Activated CD8-positive, alpha-beta memory T cell treated with anti-CD3 and anti-CD28 coated beads for 4 hours (primary cell): Measurements from ENCODE around the gene PCA3.
"Not testable (repeated sequence)": the region's sequence is repeated elsewhere in the genome, so short reads cannot be mapped to it uniquely, and the experiment has no call there.

Experiments
- DNase-seq, 2 donors: peaks; one replicate each; pipeline ENCODE4 v3.0.0-alpha.2; 2020; ENCODE audit warnings: low read depth in 2 of 2

Gene PCA3

DNA sequence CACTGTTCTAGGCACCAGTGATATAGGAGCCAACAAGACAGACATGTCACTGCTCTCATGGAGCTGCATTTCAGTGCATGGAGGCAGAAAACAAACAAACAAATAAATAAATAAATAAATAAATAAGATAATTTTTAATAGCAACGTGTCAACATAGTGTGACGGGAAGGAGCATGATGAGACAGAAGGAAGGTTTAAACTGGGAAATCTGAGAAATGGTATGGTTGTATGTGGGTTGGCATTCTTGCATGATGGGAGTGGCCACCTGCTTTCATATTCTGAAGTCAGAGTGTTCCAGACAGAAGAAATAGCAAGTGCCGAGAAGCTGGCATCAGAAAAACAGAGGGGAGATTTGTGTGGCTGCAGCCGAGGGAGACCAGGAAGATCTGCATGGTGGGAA lies at the start of gene PCA3:
Gene PCA3 (plus strand): TSS at position 301 of the 400 bp plus-strand sequence.
- no peak for DNase-seq

GRCh38 chr9:76716085-76716672 lies 48.1 kb upstream of the PCA3 start:
- no peak for DNase-seq

DNA sequence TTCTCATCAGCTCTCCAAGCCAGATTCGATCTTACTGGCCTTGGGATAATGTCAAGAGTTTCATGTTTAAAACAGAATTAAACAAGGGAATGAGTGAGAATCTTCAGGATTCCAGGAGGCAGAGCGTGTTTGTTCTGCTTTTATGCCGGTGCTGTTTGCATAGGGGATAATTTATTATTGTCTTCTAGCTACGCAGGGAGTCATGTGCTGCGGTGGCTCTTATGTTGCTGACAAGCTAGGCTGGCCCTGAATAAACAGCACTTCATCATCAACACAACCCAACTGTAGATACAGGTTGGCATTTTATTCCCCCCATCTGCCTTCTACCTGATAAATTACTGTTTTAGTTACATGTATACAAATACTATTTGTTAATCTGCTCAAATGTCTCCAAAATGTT lies 47.1 kb upstream of the PCA3 start:
- no peak for DNase-seq

GRCh38 chr9:76717613-76718012 lies 46.6 kb upstream of the PCA3 start:
- DNase-seq: no peak

DNA sequence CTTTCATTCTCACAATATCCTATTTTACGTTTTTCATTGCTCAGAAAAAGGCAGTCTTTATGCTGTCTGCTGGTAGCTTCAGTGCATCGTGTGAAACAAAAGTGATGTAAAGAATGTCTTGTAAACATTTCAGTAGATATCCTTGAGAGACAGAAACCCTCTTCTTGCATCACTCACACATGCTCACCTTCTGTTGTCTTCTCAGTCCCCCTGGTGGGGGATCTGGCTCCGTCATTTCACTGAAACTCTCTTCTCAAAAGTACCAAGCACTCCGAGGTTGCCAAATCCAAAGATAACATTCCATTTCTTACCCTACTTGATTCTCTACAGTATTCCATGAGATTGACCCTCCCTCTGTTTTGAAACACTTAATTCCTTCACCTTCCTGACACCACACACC lies 46.1 kb upstream of the PCA3 start:
- no peak for DNase-seq

DNA sequence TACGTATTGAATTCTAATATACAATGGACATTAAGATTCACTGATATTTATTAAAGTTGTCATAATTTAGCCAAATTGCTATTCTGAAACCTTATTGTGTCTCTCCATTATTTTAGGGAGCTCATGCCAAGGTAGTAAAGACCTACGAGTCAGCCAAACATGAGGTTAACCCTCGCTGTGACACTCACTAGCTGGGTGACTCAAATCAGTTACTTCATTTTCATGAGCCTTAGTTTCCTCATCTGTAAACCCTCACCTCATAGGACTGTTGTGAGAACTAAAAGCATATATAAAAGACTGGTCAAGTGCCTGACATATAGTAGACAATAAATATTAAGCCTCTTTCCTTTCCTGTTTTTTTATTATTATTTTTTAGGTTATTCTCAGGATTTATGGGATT lies 44.0 kb upstream of the PCA3 start:
- no peak for DNase-seq

GRCh38 chr9:76725011-76725546 lies 39.2 kb upstream of the PCA3 start:
- no peak for DNase-seq

- no peak for DNase-seq
These were observed 38.4 kb upstream of the PCA3 start for GRCh38 chr9:76725885-76726284.

DNA sequence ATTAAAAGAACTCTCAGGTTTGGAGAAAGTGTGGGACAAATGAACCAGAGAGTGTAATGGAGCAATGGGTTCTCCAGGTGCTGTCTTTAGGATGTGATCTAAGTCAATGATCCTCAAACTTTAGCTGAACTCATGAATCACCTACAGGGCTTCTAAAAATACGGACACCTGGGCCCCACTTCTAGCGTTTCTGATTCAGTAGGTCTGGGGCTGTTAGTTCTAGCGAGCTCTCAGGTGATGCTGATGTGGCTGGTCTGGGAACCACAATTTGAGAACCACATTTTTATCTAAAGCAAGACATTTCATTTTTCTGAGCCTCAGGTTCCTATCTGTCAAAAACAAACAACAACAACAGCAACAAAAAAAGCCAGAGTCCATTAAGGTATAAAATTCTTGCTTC lies 35.1 kb upstream of the PCA3 start:
- no peak for DNase-seq

DNA sequence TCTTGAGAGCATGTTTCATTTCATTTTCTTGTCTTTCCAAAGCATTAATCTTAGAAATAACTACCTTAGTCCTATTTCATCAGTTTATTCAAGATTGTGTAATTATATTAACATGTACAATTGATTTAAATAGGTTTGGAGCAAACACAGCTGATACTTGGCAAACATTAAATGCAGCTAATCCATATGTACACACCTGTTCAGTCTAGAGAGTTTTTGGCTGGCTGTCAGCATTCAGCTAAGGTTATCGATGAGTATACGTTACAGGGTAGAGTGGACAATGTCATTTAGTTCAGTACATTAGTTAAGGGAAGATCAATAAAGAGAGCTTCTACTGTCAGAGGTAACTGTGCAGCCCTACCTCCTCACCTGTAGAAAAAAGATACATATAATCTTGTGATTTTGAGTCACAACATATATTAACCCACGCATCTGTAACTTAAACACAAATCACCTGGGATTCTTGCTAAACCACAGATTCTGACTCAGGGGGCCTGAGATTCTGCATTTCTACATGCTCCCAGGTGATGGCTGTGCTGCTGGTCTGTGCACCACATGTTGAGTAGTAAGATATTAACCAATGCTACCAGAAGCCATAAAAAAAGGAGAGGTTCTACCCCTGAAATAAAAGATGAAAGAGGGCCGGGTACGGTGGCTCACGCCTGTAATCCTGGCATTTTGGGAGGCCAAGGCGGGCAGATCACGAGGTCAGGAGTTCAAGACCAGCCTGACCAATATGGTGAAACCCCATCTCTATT lies 34.1 kb upstream of the PCA3 start:
- no peak for DNase-seq

DNA sequence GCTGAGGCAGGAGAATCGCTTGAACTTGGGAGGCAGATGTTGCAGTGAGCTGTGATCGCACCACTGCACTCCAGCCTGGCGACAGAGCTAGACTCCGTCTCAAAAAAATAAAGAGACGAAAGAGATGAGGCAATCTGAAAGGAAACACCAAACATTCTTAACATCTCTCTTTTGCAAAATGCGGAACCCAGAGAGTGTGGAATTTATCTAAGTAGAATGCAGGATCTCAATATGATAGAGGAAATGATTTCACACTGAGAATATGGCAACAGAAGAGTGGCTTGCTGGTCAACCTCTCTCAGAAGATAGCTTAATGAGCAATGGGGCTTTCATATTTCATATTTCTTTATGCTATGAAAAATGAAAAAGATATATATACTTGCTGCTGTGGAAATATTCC lies 33.4 kb upstream of the PCA3 start:
- no peak for DNase-seq

DNA sequence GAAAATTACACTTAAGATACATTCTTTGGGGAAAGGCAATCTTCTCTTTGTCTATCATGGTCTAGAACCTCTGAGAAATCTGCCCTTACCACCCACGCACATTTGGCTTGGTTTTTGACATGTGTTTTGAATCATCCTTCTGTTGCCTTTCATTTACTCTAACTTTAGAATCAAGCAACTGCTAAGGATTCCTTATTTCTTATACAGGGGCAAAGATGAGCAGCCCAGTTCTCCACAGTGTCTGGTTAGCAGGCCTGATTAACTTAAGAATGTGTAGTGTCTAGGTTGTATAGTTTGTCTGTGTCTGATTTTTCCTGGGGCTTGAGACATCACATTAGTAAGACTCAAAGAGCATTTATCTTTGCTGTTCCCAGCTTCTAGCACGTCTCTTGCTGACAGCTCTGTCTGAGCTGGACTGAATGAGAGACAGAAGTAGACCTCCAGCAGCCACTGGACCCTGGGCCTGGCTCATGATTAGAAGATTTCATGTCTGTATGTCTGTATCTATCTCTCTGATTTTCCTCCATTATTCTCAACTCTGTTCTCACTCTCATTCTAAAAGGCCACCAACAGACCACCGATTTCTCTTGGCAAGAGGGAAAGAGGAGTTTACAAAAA lies 31.8 kb upstream of the PCA3 start:
- no peak for DNase-seq

DNA sequence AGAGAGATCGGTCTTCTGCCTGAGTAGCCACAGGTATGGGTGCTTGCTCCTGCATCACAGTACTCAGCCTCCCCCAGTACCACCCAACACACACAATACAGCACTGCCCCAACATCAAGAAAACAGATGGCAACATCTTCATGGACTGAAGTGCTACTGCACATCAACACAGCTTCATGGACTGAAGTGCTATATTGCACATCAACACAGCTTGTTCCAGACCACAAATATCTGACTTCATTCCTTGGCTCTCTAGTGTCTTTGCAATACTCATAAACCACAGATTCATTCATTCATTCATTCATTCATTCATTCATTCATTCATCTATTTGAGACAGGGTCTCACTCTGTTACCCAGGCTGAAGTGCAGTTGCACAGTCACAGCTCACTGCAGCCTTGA lies 31.1 kb upstream of the PCA3 start:
- no peak for DNase-seq

- DNase-seq: no peak
These were observed 29.5 kb upstream of the PCA3 start for GRCh38 chr9:76734716-76735115.

DNA sequence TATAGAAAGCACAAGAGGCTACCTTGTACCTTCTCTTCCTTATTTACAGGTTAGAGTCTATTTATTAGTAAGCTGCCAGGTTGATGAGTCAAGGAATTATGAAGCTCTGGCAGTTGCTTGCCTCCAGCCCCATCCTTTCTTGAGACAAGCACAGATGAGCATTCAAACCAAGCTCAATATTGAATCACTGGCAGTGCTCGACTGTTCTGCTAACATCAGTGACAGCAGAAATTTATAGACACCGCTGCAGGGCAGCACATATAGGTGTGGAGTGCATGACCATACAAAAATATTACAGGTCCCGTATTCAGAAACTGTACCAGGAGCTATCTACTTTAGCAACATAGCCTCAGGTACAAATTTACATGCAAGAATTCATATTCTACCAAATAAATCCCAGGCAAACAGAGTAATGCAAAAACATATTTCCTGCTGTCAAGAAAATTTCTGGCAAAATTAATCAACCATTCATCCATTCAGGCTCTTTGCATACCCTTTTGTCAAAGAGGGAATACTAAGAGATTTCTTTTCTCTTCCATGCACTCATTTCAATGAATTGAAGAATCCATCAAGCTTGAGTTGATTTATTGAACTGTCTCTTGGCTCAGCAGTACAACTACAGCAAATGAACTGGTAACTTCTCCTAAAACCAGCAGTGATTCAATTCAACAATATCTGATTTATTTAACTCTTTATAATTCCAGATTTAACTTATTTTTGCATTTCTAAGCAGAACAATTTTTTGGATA lies 26.9 kb upstream of the PCA3 start:
- DNase-seq: no peak

DNA sequence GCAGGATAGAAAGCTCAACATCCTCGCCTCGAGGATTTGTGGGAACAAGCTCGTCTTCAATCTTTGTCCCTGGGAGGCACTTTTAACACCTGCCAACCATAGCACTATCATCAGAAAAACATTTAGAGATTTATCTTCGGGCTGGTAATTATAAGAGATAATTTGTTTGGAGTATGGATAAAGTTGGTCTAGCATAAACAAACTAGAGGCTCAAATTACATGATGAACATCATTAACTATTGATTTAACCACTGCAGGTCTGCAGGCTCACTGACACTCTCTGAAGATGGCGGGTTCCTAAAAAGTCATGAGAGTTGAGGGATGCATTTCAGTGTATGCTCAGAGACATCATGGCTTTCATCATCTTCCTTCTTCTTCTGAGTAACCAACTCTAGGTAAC lies 25.8 kb upstream of the PCA3 start:
- no peak for DNase-seq

DNA sequence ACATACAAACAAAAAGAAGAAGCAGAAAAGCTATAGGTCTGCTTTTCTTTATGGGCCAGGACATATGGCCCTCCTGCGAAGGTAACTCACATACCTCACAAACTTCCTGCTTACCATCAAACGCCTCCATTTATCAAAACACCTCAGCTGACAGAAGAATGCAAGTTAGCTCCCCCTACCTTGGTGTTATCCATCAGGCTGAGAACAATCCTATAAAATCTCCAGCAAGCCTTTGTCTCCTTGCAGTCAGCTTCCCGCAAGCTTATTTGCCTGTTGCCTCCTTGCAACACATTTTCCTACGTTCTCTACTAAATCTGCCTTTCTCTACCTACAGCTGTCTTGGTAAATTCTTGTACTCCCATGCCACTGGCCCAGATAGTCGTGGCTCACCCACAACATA lies 22.7 kb upstream of the PCA3 start:
- no peak for DNase-seq

DNA sequence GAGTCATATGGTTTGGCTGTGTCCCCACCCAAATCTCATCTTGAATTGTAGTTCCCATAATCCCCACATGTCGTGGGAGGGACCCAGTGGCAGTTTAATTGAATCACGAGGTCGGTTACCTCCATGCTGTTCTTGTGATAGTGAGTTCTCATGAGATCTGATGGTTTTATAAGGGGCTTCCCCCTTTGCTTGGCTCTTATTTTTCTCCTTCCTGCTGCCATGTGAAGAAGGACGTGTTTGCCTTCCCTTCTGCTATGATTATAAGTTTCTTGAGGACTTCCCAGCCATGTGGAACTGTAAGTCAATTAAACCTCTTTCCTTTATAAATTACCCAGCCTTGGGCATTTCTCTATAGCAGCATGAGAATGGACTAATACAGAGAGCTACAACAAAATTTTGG lies 21.3 kb upstream of the PCA3 start:
- DNase-seq: not testable (repeated sequence)

GRCh38 chr9:76743931-76744330 lies 20.3 kb upstream of the PCA3 start:
- no peak for DNase-seq

- DNase-seq: no peak
These were observed 19.9 kb upstream of the PCA3 start for GRCh38 chr9:76744336-76744735.

GRCh38 chr9:76751001-76751400 lies 13.2 kb upstream of the PCA3 start:
- no peak for DNase-seq

DNA sequence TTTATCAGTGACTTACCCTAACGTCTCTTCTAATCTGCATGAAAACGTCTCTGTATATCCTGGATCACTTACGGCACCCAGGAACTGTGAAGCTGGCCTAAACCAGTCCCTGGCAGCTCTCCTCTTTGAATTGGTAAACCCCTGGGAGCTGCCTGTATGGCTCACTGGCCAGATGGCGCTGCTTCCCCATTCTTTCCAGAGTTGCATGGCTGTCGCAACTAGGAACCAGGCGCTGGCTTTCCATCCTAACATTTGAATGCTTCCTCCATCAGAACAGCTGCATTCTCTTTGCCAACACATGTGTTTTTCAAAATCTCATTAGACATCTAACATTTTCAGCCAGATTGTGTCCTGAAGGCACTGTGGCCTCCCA lies 8.0 kb upstream of the PCA3 start:
- DNase-seq: no peak
